Measurements from ENCODE around the gene TSFM. TPM values are rescaled to one million over a fixed set of nuclear protein-coding genes. Genes with fewer than 3 reads are reported as not detected.

TSFM gene
- total RNA-seq (2014; rRNA removed; shearing (Covaris generic)) (13.0 and 37.9 TPM in 2 replicates), polyA plus RNA-seq (2016; fragmentation: Nextera tagmentation; extraction: Ambion mirVana) (36.1 and 42.2 TPM in 2 replicates)

DNA sequence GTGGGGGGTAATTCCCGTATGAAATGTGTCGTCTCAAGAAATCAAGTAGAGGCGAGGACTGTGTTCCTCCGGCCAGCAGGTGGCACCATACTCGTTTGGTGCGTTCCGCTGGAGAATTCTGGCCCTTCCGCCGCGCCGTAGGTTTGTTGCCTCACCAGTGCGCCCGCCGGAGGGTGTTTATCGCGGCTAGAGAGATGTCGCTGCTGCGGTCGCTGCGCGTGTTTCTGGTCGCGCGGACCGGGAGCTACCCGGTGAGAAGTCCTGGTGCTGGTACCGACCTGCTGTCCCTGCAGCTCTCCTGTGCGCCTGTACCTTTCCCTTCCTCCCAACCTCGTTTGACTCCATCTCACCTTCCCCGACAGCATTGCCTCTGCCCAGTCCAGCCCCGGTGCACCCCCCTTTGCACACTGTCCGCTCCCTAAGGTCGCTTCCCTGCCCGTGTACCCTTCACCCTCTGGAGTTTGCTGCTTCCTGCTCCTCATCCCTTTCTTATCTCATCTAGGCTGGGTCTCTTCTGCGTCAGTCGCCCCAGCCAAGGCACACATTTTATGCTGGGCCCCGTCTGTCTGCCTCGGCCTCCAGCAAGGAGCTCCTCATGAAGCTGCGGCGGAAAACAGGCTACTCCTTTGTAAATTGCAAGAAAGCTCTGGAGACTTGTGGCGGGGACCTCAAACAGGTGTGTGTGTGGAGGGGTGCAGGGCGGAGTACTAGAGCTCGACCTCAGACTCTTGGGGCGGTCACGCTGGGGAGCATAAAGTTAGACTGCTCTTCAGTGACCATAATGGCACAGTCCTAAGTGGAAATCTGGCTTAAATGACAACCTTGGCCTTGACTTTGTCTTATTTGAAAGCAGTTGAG lies at the start of gene TSFM:
TSS of gene TSFM (plus strand) at position 180 of the 858 bp plus-strand sequence. CDS start at position 195, 15 bp downstream.
- TF ChIP-seq EZH2 (IDR thresholded peaks at IDR 0.05; ENCODE audit: insufficient read depth, poor library complexity, severe bottlenecking): no peak
- TF ChIP-seq EZH2phosphoT487 (IDR thresholded peaks at IDR 0.05; ENCODE audit: insufficient read depth, low read depth): no peak
- H4K20me1 ChIP-seq (ENCODE audit: insufficient read depth): no peaks in the 10 kb centered on the region
- 1 to 2% methylated on average over 45 of the region's 45 CpGs for WGBS, 2 experiments (ENCODE audit: low coverage in 1 of 2, low lambda C conversion rate in 2 of 2, missing lambda C conversion rate in 2 of 2)
- DNase-seq: peak; percentile 97
- peak within 1 kb of the TSS; percentile 40 for H3K27ac ChIP-seq
- H3K9me3 ChIP-seq (ENCODE audit: low read depth): no peaks in the 10 kb centered on the region
- H3K27me3 ChIP-seq (replicated peaks; ENCODE audit: insufficient read depth): no peaks in the 10 kb centered on the region
- H3K4me3 ChIP-seq: peak within 1 kb of the TSS; percentile 98
- H3K4me2 ChIP-seq (ENCODE audit: unreplicated experiment): peak within 1 kb of the TSS; percentile 93
- peaks cover 3% of the 10 kb centered on the region; the same call in 1 of the 2 replicates for H3K4me1 ChIP-seq (ENCODE audit: insufficient read depth)
- peaks cover 17% of the 10 kb centered on the region for H3F3A ChIP-seq (ENCODE audit: insufficient read depth)
- in situ Hi-C loops (cut with MboI): no loop called here
- H3K36me3 ChIP-seq (ENCODE audit: low read depth): peaks cover 25% of the 10 kb centered on the region
- peak within 1 kb of the TSS; percentile 83 for H2AFZ ChIP-seq
- peaks cover 46% of the 10 kb centered on the region for H3K79me2 ChIP-seq (ENCODE audit: insufficient read depth)
- peak within 1 kb of the TSS; percentile 94 for H3K9ac ChIP-seq
- no peaks in the 10 kb centered on the region for H3K9me2 ChIP-seq (ENCODE audit: insufficient read depth)

DNA sequence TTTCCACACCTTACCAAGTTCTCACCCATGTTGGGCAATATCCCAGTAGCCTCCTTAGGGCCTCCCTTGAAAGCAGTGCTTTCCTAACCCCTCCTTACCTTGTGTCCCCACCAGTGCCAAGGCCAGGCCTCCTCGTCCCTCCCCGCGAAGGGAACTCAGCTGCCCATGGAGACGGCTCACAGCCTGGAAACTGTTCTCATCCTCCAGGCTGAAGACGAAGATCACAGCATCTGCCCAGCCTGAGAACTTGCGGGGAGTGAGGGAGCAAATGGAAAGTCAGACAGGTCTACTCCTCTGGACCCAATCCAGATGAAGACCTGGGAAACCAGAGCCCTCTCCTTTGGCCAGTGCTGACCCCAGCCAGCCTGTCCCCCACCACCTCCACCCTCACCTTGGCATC lies 48.7 kb upstream of the TSFM start:
- Histone ChIP-seq H3K9me2 (ENCODE audit: insufficient read depth) (no peaks in the 10 kb centered on the region), H3K4me2 (ENCODE audit: unreplicated experiment) (no peak overlapping the region), H3K36me3 (ENCODE audit: low read depth) (no peaks in the 10 kb centered on the region), H3K9me3 (ENCODE audit: low read depth) (no peaks in the 10 kb centered on the region), H3F3A (ENCODE audit: insufficient read depth) (no peaks in the 10 kb centered on the region), H3K27ac (no peak overlapping the region), H3K27me3 (replicated peaks; ENCODE audit: insufficient read depth) (peaks cover 25% of the 10 kb centered on the region), H3K4me3 (no peak overlapping the region), H3K4me1 (ENCODE audit: insufficient read depth) (no peaks in the 10 kb centered on the region), H2AFZ (no peak overlapping the region), H4K20me1 (ENCODE audit: insufficient read depth) (no peaks in the 10 kb centered on the region), H3K79me2 (ENCODE audit: insufficient read depth) (no peaks in the 10 kb centered on the region), H3K9ac (no peak overlapping the region)
- DNase-seq: no peak
- in situ Hi-C loops (cut with MboI): no loop called here
- 70 to 92% methylated on average over 6 of the region's 6 CpGs for whole genome bisulfite sequencing, 2 experiments (ENCODE audit: low coverage in 1 of 2, low lambda C conversion rate in 2 of 2, missing lambda C conversion rate in 2 of 2)
- TF ChIP-seq EZH2phosphoT487 (IDR thresholded peaks at IDR 0.05; ENCODE audit: insufficient read depth, low read depth) (no peak), EZH2 (IDR thresholded peaks at IDR 0.05; ENCODE audit: insufficient read depth, poor library complexity, severe bottlenecking) (no peak)

GRCh38 chr12:57734591-57734990 lies 48.0 kb upstream of the TSFM start:
- H3K36me3 ChIP-seq (ENCODE audit: low read depth): no peaks in the 10 kb centered on the region
- H3K79me2 ChIP-seq (ENCODE audit: insufficient read depth): no peaks in the 10 kb centered on the region
- no peaks in the 10 kb centered on the region for H3K9me3 ChIP-seq (ENCODE audit: low read depth)
- H3F3A ChIP-seq (ENCODE audit: insufficient read depth): no peaks in the 10 kb centered on the region
- H3K4me2 ChIP-seq (ENCODE audit: unreplicated experiment): no peak overlapping the region
- WGBS, 2 experiments (ENCODE audit: low coverage in 1 of 2, low lambda C conversion rate in 2 of 2, missing lambda C conversion rate in 2 of 2): 81 to 93% methylated on average over 4 of the region's 4 CpGs
- H3K9me2 ChIP-seq (ENCODE audit: insufficient read depth): no peaks in the 10 kb centered on the region
- no peaks in the 10 kb centered on the region for H3K4me1 ChIP-seq (ENCODE audit: insufficient read depth)
- no peak overlapping the region for H3K4me3 ChIP-seq
- DNase-seq: no peak
- no peak overlapping the region for H3K27ac ChIP-seq
- TF ChIP-seq EZH2phosphoT487 (IDR thresholded peaks at IDR 0.05; ENCODE audit: insufficient read depth, low read depth): no peak
- no peak for TF ChIP-seq EZH2 (IDR thresholded peaks at IDR 0.05; ENCODE audit: insufficient read depth, poor library complexity, severe bottlenecking)
- no peaks in the 10 kb centered on the region for H4K20me1 ChIP-seq (ENCODE audit: insufficient read depth)
- in situ Hi-C loops (cut with MboI): no loop called here
- H2AFZ ChIP-seq: no peak overlapping the region
- peaks cover 32% of the 10 kb centered on the region for H3K27me3 ChIP-seq (replicated peaks; ENCODE audit: insufficient read depth)
- H3K9ac ChIP-seq: no peak overlapping the region

DNA sequence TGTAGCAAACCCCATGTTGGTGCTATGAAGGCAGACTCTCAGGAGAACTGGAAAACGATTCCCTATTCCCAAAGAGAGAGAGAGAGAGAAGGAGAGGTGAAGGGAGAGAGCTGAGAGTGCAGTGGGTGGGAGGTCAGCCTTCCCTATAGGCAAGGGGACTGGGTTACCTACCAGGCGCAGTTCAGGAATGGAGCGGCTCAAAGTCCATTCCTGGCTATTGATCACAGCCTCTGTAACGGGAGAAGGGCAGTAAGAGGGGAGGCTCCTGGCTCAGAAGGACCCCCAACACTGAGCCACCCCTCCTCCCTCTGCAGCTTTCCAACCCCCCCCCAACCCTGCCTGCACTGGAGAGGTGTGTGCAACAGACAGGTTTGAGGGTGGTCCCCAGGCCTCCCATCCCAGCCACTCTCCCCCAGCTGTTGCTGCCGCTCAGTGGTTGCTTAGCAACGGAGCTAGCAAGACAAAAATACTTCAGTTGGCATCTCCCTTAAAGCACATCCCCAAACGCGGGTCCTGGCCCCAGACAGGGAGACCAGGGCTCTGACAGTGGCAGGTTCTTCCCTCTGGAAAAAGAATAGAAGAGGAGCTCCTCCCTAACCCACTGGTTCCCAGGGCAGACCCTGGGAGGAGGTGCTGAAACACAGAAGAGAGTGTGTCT lies 47.3 kb upstream of the TSFM start:
- WGBS, 2 experiments (ENCODE audit: low coverage in 1 of 2, low lambda C conversion rate in 2 of 2, missing lambda C conversion rate in 2 of 2): 24 to 25% methylated on average over 8 of the region's 8 CpGs
- no peaks in the 10 kb centered on the region for H3F3A ChIP-seq (ENCODE audit: insufficient read depth)
- in situ Hi-C loops (cut with MboI): no loop called here
- no peaks in the 10 kb centered on the region for H3K4me1 ChIP-seq (ENCODE audit: insufficient read depth)
- 0 out of 2 replicates have a peak overlapping the region, but pooled peaks have one; percentile 10 for H3K9ac ChIP-seq
- H3K36me3 ChIP-seq (ENCODE audit: low read depth): no peaks in the 10 kb centered on the region
- H3K4me3 ChIP-seq: peak overlapping the region; percentile 55; the same call in 1 of the 2 replicates
- H3K27me3 ChIP-seq (replicated peaks; ENCODE audit: insufficient read depth): peaks cover 37% of the 10 kb centered on the region
- no peak for TF ChIP-seq EZH2phosphoT487 (IDR thresholded peaks at IDR 0.05; ENCODE audit: insufficient read depth, low read depth)
- TF ChIP-seq EZH2 (IDR thresholded peaks at IDR 0.05; ENCODE audit: insufficient read depth, poor library complexity, severe bottlenecking): no peak
- no peaks in the 10 kb centered on the region for H4K20me1 ChIP-seq (ENCODE audit: insufficient read depth)
- no peaks in the 10 kb centered on the region for H3K79me2 ChIP-seq (ENCODE audit: insufficient read depth)
- no peak overlapping the region for H3K27ac ChIP-seq
- peak overlapping the region; percentile 55 for H2AFZ ChIP-seq
- peak; percentile 44 for DNase-seq
- H3K9me3 ChIP-seq (ENCODE audit: low read depth): no peaks in the 10 kb centered on the region
- peak overlapping the region; percentile 75 for H3K4me2 ChIP-seq (ENCODE audit: unreplicated experiment)
- no peaks in the 10 kb centered on the region for H3K9me2 ChIP-seq (ENCODE audit: insufficient read depth)

Measured in GM23248 (cell line).